Measurements from ENCODE around the gene PSTK. TPM values are rescaled to one million over a fixed set of nuclear protein-coding genes. Genes with fewer than 3 reads are reported as not detected.
A peak's percentile ranks its signal among the peaks of the same experiment; 100 is the strongest.

The PSTK gene
- polyA plus RNA-seq, 10 donors: 3.4 to 7.2 (median 4.5) TPM

GRCh38 chr10:122992031-122992585 lies 11.9 kb downstream of the PSTK start:
- no peak for DNase-seq

- DNase-seq: no peak
Observed at GRCh38 chr10:122993797-122994336, 13.7 kb downstream of the PSTK start.

DNA sequence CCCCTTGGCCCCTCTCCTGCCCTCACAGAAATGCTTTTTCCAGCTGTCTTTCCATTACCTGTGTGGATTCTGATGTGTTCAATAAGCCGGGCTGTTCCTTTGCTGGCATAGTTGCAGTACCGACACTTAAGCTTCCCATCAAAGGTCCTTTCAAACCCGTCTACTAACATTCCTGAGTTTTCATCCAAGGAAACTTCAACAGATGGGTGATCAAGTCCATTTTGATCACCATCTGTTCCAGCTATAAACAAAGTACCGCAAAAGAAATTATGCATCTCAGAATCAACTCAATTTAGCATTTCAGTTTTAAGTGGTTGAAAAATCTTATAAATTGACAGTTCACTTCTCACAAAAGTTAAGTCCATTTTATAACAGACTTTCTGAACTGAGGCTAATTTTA lies 15.7 kb downstream of the PSTK start:
- no peak for DNase-seq

DNA sequence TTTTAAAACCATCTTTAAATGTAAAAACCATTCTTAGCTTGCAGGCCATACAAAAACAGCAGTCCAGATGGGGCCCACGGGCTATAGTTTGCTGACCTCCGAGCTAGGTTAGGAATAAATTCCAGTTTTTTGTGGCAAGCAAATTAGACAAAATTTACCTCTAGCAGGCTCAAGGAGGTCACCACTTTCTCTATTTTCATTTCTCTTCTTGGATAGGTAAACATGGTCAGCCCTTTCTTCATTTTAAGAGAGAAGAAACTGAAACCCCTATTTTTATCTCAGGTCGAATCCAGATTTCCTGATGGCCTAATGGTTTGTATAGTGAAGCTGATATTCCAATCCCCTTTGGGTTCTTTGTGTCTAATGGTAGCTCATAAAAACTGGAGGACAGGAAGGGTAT lies 17.7 kb downstream of the PSTK start:
- no peak for DNase-seq

GRCh38 chr10:122998360-122998917 lies 18.2 kb downstream of the PSTK start:
- DNase-seq: no peak

DNA sequence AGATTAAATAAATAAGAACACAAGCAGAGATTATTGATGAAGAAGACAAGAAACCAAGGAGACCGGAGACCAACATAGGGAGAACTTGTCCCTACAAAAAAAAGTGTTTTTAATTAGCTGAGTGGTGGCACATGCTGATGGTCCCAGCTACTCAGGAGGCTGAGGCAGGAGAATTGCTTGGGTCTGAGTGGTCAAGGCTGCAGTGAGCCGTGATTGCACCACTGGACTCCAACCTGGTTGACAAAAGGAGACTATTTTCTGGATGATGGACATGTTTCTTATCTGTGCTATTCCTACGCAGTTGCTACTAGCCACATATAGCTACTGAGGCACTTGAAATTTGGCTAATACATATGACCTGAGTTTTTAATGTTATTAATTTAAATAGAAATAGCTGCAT lies 18.7 kb downstream of the PSTK start:
- no peak for DNase-seq

DNA sequence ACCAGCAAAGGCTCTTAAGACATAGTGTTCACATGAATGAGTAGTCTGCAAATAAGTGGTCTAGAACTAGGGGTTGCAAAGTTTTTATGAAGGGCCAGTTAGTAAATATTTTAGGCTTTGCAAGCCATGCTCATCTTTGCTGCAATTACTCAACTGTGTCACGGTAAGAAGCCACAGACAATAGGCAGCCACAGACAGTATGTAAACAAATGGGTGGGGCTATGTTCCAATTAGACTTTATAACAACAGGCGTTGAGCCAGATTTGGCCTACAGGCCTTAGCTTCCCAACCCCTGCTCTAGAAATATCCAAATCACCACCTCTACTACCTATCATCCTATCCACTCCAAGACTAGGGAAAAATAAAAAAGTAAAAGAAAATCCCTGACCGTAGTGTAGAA lies 19.1 kb downstream of the PSTK start:
- DNase-seq: no peak

GRCh38 chr10:123000155-123000554 lies 20.0 kb downstream of the PSTK start:
- no peak for DNase-seq

DNA sequence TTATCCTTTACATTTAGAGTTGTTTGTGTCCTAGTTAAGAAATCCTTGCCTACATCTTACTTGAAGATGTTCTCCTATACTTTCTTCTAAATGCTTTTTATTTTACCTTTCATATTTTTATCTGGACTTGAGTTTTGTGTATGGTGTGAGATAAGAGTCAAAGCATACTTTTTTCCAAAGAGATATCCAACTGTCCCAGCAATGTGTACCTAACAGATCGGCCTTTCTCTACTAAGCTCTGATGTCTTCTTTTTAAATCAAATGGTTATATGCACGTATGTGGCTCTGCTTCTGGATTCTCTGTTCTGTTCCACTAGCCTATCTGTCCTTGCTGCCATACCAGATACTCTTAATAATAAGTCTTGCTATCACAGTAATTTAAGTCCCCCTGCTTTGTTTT lies 21.2 kb downstream of the PSTK start:
- DNase-seq: no peak

DNA sequence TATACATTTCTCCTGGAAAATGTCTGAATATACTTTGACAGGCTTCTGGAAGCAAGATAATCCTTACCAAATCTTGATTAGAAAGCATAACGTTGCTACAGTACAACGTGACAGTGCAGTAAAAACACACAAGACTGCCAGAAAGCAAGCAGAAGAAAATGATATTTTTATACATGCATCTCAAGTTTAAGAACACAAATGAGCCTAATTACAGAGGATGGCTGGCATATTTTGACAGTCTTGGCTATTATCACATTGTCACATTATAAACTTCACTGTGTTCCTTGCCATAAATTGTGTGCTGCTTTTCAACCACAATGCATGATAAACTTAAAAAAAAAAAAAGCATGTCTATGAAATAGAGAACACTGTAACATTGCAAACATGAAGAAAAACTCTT lies 24.1 kb downstream of the PSTK start:
- no peak for DNase-seq

- peak; percentile 35 to 63 (median 41) for DNase-seq
Observed at GRCh38 chr10:123007558-123008354, 27.6 kb downstream of the PSTK start.

DNA sequence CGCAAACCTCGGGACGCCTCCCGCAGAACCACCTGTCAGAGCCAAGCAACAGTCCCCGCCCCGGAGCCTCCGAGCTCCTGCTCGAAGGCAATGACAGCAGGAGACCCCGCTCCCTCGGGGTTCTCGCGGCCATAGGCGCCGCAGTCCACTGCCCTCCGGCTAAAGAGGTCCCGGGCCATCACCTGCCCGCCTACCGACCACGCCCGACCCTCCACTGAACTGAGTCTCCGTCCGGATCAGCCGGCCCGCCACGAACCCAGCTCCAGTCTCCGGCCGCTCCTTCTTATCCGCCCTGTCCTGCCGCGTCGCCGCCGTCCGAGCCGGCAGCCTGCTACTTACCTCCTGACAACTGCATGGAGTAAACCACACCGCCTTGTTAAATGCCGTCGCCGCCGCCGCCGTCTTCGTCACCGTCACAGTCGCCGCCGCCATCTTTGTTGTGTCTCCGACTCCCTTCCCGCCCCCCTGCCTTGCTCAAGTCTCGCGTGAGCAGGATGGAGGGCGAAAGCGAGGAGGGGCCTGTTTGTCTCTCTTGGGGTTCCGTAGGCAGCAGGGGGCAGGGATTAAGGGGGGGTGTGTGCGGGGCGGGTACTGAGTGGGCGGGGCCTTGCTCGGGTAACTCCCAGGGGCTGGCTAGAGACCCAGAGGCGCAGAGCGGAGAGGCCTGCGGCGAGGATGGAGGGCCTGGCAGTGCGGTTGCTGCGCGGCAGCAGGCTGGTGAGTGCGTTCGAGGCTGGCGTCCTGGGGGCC lies 28.3 kb downstream of the PSTK start, which contains the start of the genes ACADSB and IKZF5:
TSS of gene ACADSB (plus strand) at position 652 of the 750 bp plus-strand sequence. CDS start at position 676, 24 bp downstream.
TSS of gene IKZF5 (minus strand) at position 441 of the 750 bp plus-strand sequence. CDS start 10,170 bp downstream, outside the sequence.
- peak; percentile 97 to 98 (median 97) for DNase-seq

DNA sequence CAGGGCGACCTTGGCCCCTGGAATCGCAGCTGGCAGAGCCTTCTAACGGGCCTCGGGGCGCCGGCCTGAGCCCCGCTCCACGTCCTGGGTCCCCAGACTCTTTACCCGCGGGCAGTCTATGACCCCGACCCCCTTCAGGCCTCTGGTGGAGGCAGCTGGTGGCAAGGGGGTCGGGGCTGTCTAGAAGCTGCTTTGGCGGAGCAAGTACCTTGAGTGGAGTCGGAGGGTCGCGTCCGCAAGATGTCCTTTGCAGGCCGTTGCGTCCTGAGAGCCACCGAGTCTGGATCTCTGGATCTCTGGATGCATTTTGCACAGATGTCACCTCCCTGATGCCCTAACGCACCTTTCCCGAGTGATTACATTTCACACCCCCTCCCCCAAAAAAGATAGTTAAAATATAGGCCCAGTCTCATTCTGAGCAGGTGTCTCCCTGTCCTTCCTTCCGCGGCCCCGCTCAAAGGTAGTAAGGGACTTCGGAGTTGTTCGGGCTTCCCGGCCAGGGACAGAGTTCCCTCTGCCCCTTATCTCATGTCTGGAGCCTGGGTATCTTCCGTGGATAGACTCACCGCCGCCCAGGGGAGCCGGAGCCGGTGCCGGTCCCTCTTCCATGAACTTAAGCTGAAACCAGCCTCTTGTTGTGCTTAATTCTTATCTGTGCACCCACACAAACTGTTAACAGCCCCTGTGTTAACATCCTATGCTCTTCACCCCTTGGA lies 29.1 kb downstream of the PSTK start:
- peak in 1 of 3 donors; percentile 10 for DNase-seq

DNA sequence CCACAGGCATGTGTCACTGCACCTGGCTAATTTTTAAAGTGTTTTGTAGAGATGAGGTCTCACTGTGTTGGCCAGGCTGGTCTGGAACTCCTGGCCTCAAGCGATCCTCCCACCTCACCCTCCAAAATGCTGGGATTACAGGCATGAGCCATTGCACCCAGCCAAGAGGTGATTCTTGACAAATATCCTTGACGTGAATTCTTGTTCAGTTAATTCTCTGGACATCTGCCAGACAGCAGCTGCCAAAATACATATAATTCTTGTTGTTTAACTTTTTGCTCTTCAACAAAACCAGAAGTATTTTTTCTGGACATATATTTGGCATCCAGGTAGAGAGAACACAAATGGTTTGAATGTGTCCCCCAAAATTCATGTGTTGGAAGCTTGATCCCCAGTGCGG lies 31.8 kb downstream of the PSTK start:
- DNase-seq: no peak

- no peak for DNase-seq
Observed at GRCh38 chr10:123013456-123014419, 33.5 kb downstream of the PSTK start.

- no peak for DNase-seq
Observed at GRCh38 chr10:123014772-123015171, 34.6 kb downstream of the PSTK start.

DNA sequence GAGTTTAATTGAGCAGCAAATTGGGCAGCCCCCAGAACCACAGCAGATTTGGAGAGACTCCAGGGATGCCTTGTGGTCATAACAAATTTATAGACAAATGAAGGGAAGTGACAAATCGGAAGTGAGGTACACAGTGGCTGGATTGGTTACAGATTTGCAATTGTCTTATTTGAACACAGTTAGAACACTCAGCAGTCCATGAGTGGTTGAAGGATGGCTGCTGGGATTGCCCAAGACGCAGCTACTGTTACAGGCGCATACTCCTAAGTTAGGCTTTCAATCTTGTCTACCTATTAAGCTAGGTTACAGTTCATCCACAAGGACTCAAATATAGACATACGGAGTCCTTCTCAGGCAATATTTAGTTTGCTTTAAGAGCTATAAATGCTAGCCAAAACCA lies 36.0 kb downstream of the PSTK start:
- no peak for DNase-seq

DNA sequence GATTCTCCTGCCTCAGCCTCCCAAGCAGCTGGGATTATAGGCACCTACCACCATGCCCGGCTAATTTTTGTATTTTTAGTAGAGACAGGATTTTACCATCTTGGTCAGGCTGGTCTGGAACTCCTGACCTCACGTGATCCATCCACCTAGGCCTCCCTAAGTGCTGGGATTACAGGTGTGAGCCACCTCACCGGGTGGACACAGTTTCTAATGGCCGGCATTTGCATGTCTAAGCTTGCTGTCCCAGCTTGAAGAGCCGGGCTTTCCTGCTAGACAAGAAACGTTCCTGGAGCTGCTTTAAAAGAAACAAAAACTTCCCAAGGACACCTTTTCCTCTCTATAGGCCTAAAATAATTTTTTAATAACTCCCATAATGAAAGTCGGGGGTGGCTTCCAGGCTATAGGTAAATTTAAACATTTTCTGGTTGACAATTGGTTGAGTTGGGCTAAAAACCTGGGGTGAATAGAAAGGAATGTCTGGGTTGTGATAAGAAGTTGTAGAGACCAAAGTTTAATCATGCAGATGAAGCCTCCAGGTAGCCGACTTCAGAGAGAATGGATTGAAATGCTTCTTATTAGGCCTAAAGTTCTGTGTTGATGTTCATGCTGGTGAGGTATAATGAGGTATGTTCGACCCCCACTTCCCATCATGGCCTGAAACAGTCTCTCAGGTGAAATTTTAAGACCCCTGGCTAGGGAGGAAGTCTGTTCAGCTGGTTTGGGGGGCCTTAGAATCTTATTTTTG lies 37.4 kb downstream of the PSTK start:
- DNase-seq: no peak

DNA sequence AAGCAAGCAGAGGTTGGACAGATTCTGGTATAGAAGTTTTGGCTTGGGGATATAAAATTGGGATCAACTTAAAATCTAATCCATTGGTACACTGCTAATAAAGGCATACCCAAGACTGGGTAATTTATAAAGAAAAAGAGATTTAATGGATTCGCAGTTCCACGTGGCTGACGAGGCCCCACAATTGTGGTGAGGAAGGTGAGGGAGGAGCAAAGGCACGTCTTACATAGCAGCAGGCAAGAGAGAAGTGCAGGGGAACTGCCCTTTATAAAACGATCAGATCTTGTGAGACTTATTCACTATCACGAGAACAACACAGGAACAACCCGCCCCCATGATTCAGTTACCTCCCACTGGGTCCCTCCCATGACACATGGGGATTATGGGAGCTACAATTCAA lies 38.3 kb downstream of the PSTK start:
- DNase-seq: no peak

All from muscle of back (tissue), 11 donors.